Neural progenitor cell (in vitro differentiated cells): Measurements from ENCODE around the gene CNTRL.

Experiments
- CTCF ChIP-seq: fragments of 200-600 bp; sonication (generic); IDR thresholded peaks from 2 replicates; pipeline ENCODE4 v1.5.1; 2017; ENCODE audit warnings: antibody characterized with exemption, mild to moderate bottlenecking
- EZH2phosphoT487 ChIP-seq: fragments of 200-600 bp; sonication (generic); IDR thresholded peaks from 2 replicates; pipeline ENCODE4 v1.6.1; 2017; ENCODE audit warnings: antibody characterized with exemption

- peak; percentile 87 for TF ChIP-seq CTCF
- TF ChIP-seq EZH2phosphoT487 = no peak
Measured at GRCh38 chr9:121059998-121060636, 14.6 kb upstream of the CNTRL start.
